Measurements from ENCODE around the gene UBE3B. TPM values are rescaled to one million over a fixed set of nuclear protein-coding genes. Genes with fewer than 3 reads are reported as not detected.

The UBE3B gene
- total and polyA plus RNA-seq, 2 experiments from 2014 or later: 20.1 to 35.5 TPM

GRCh38 chr12:109518820-109519665, 41.6 kb downstream of the UBE3B start:
- Histone ChIP-seq H4K20me1 (ENCODE audit: insufficient read depth, poor library complexity, severe bottlenecking) (no peaks in the 10 kb centered on the region), H3K4me3 (no peak overlapping the region), H3K4me2 (no peak overlapping the region), H3K36me3 (replicated peaks; ENCODE audit: insufficient read depth, low read depth) (no peaks in the 10 kb centered on the region), H3K4me1 (ENCODE audit: insufficient read depth) (no peaks in the 10 kb centered on the region), H2AFZ (no peak overlapping the region), H3K9me3 (ENCODE audit: low read depth) (no peaks in the 10 kb centered on the region), H3K27ac (peak overlapping the region; percentile 86), H3K79me2 (no peaks in the 10 kb centered on the region), H3K27me3 (no peaks in the 10 kb centered on the region), H3K9me2 (replicated peaks; ENCODE audit: insufficient read depth) (no peaks in the 10 kb centered on the region)
- TF ChIP-seq, protein P1, sequence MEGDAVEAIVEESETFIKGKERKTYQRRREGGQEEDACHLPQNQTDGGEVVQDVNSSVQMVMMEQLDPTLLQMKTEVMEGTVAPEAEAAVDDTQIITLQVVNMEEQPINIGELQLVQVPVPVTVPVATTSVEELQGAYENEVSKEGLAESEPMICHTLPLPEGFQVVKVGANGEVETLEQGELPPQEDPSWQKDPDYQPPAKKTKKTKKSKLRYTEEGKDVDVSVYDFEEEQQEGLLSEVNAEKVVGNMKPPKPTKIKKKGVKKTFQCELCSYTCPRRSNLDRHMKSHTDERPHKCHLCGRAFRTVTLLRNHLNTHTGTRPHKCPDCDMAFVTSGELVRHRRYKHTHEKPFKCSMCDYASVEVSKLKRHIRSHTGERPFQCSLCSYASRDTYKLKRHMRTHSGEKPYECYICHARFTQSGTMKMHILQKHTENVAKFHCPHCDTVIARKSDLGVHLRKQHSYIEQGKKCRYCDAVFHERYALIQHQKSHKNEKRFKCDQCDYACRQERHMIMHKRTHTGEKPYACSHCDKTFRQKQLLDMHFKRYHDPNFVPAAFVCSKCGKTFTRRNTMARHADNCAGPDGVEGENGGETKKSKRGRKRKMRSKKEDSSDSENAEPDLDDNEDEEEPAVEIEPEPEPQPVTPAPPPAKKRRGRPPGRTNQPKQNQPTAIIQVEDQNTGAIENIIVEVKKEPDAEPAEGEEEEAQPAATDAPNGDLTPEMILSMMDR (IDR thresholded peaks at IDR 0.05; ENCODE audit: poor library complexity): peak; percentile 88
- no peak for TF ChIP-seq EZH2phosphoT487 (IDR thresholded peaks at IDR 0.05; ENCODE audit: low read depth, severe bottlenecking, unreplicated experiment)
- DNase-seq (ENCODE audit: low spot score): peak; percentile 81
- WGBS (ENCODE audit: low lambda C conversion rate, missing lambda C conversion rate): 54% methylated on average over 11 of the region's 11 CpGs

- H3K36me3 ChIP-seq (replicated peaks; ENCODE audit: insufficient read depth, low read depth): no peaks in the 10 kb centered on the region
- no peak for DNase-seq (ENCODE audit: low spot score)
- H3K4me3 ChIP-seq: no peak overlapping the region
- H3K27ac ChIP-seq: peak overlapping the region; percentile 86
- no peak overlapping the region for H3K4me2 ChIP-seq
- no peaks in the 10 kb centered on the region for H3K9me2 ChIP-seq (replicated peaks; ENCODE audit: insufficient read depth)
- H3K79me2 ChIP-seq: no peaks in the 10 kb centered on the region
- no peaks in the 10 kb centered on the region for H3K4me1 ChIP-seq (ENCODE audit: insufficient read depth)
- H4K20me1 ChIP-seq (ENCODE audit: insufficient read depth, poor library complexity, severe bottlenecking): no peaks in the 10 kb centered on the region
- TF ChIP-seq EZH2phosphoT487 (IDR thresholded peaks at IDR 0.05; ENCODE audit: low read depth, severe bottlenecking, unreplicated experiment): no peak
- TF ChIP-seq, protein P1 (IDR thresholded peaks at IDR 0.05; ENCODE audit: poor library complexity): no peak
- no peak for TF ChIP-seq EZH2 (IDR thresholded peaks at IDR 0.05; ENCODE audit: borderline replicate concordance)
- no peak overlapping the region for H2AFZ ChIP-seq
- WGBS (ENCODE audit: low lambda C conversion rate, missing lambda C conversion rate): 83% methylated on average over 6 of the region's 6 CpGs
- no peaks in the 10 kb centered on the region for H3K27me3 ChIP-seq
- H3K9me3 ChIP-seq (ENCODE audit: low read depth): no peaks in the 10 kb centered on the region
Observed at GRCh38 chr12:109519787-109520186, 42.4 kb downstream of the UBE3B start.

- Histone ChIP-seq H3K9me2 (replicated peaks; ENCODE audit: insufficient read depth) (no peaks in the 10 kb centered on the region), H3K79me2 (no peaks in the 10 kb centered on the region), H2AFZ (no peak overlapping the region), H3K27me3 (no peaks in the 10 kb centered on the region), H3K27ac (no peak overlapping the region), H3K9me3 (ENCODE audit: low read depth) (no peaks in the 10 kb centered on the region), H3K36me3 (replicated peaks; ENCODE audit: insufficient read depth, low read depth) (no peaks in the 10 kb centered on the region), H3K4me1 (ENCODE audit: insufficient read depth) (no peaks in the 10 kb centered on the region), H3K4me2 (no peak overlapping the region), H4K20me1 (ENCODE audit: insufficient read depth, poor library complexity, severe bottlenecking) (no peaks in the 10 kb centered on the region), H3K4me3 (no peak overlapping the region)
- WGBS (ENCODE audit: low lambda C conversion rate, missing lambda C conversion rate): 60% methylated on average over 10 of the region's 10 CpGs
- no peak for DNase-seq (ENCODE audit: low spot score)
- no peak for TF ChIP-seq EZH2 (IDR thresholded peaks at IDR 0.05; ENCODE audit: borderline replicate concordance)
- TF ChIP-seq EZH2phosphoT487 (IDR thresholded peaks at IDR 0.05; ENCODE audit: low read depth, severe bottlenecking, unreplicated experiment): no peak
- TF ChIP-seq, protein P1 (IDR thresholded peaks at IDR 0.05; ENCODE audit: poor library complexity): no peak
Observed at GRCh38 chr12:109521831-109522230, 44.4 kb downstream of the UBE3B start.

Data from hepatocyte (in vitro differentiated cells).